GM10847 (cell line): ENCODE data around the gene TREM2.

Source experiments
- POLR2A ChIP-seq: IDR thresholded peaks from 2 replicates; pipeline ENCODE4 v1.6.1; 2011; ENCODE audit not compliant: insufficient read length; ENCODE audit errors: extremely low read depth

The TREM2 gene

GRCh38 chr6:41167173-41167963, 4.5 kb upstream of the TREM2 start:
- TF ChIP-seq POLR2A = no peak

- TF ChIP-seq POLR2A = no peak
Measured at GRCh38 chr6:41164551-41165120, 1.7 kb upstream of the TREM2 start.

- TF ChIP-seq POLR2A = no peak
Measured at GRCh38 chr6:41163419-41163717, 452 bp upstream of the TREM2 start.

- TF ChIP-seq POLR2A = no peak
Measured at GRCh38 chr6:41161851-41162552, 914 bp downstream of the TREM2 start.

GRCh38 chr6:41161380-41161779, 1.5 kb downstream of the TREM2 start:
- TF ChIP-seq POLR2A = no peak

- no peak for TF ChIP-seq POLR2A
Measured at GRCh38 chr6:41160933-41161332, 2.0 kb downstream of the TREM2 start.

GRCh38 chr6:41159415-41160082, 3.4 kb downstream of the TREM2 start:
- no peak for TF ChIP-seq POLR2A

GRCh38 chr6:41157323-41157722, 5.6 kb downstream of the TREM2 start:
- no peak for TF ChIP-seq POLR2A

- no peak for TF ChIP-seq POLR2A
Measured at GRCh38 chr6:41156771-41157170, 6.1 kb downstream of the TREM2 start.

- no peak for TF ChIP-seq POLR2A
Measured at GRCh38 chr6:41156001-41156400, 6.9 kb downstream of the TREM2 start.

GRCh38 chr6:41155132-41155805, 7.6 kb downstream of the TREM2 start:
- TF ChIP-seq POLR2A = no peak

- TF ChIP-seq POLR2A = no peak
Measured at GRCh38 chr6:41153992-41154625, 8.8 kb downstream of the TREM2 start, which contains the start of gene TREML1. TREML1 (minus strand) TSS chr6:41154347; CDS start chr6:41154288, 59 bp downstream.

GRCh38 chr6:41153451-41153850, 9.5 kb downstream of the TREM2 start:
- no peak for TF ChIP-seq POLR2A

- no peak for TF ChIP-seq POLR2A
Measured at GRCh38 chr6:41150671-41151070, 12.2 kb downstream of the TREM2 start.

GRCh38 chr6:41147917-41148316, 15.0 kb downstream of the TREM2 start:
- no peak for TF ChIP-seq POLR2A

GRCh38 chr6:41136911-41137310, 26.0 kb downstream of the TREM2 start:
- TF ChIP-seq POLR2A = no peak
